Activated CD4-positive, alpha-beta T cell treated with anti-CD3 and anti-CD28 coated beads, Interleukin-10, Interleukin-2, amounts not matched to agents 100 ng/mL and 50 ng/mL, durations not matched to agents 16 hours and 8 hours (primary cell): ENCODE results near the gene KIAA2012.

Experiments used
- DNase-seq: peaks from one replicate; pipeline ENCODE4 v3.0.0-alpha.2; 2020

The KIAA2012 gene

GRCh38 chr2:202044777-202045176 lies 28.3 kb upstream of the KIAA2012 start:
- DNase-seq: no peak

GRCh38 chr2:202046572-202046971 lies 26.5 kb upstream of the KIAA2012 start:
- DNase-seq: no peak

- DNase-seq: no peak
These were observed 23.8 kb upstream of the KIAA2012 start for GRCh38 chr2:202049092-202049728.

GRCh38 chr2:202049840-202050239 lies 23.2 kb upstream of the KIAA2012 start:
- DNase-seq: no peak

GRCh38 chr2:202050652-202051051 lies 22.4 kb upstream of the KIAA2012 start:
- no peak for DNase-seq

- no peak for DNase-seq
These were observed 21.4 kb upstream of the KIAA2012 start for GRCh38 chr2:202051499-202052161.

GRCh38 chr2:202052235-202052634 lies 20.8 kb upstream of the KIAA2012 start:
- no peak for DNase-seq

- DNase-seq: no peak
These were observed 18.4 kb upstream of the KIAA2012 start for GRCh38 chr2:202054679-202055078.

GRCh38 chr2:202056611-202057010 lies 16.4 kb upstream of the KIAA2012 start:
- no peak for DNase-seq

GRCh38 chr2:202060218-202060617 lies 12.8 kb upstream of the KIAA2012 start:
- DNase-seq: no peak

- DNase-seq: no peak
These were observed 11.4 kb upstream of the KIAA2012 start for GRCh38 chr2:202061695-202062094.

GRCh38 chr2:202064171-202064880 lies 8.7 kb upstream of the KIAA2012 start:
- DNase-seq: no peak

- DNase-seq: no peak
These were observed 8.2 kb upstream of the KIAA2012 start for GRCh38 chr2:202064881-202065230.

- DNase-seq: no peak
These were observed 7.2 kb upstream of the KIAA2012 start for GRCh38 chr2:202065876-202066275.

GRCh38 chr2:202066875-202067274 lies 6.2 kb upstream of the KIAA2012 start:
- DNase-seq: no peak

GRCh38 chr2:202067589-202067988 lies 5.5 kb upstream of the KIAA2012 start:
- no peak for DNase-seq

- no peak for DNase-seq
These were observed 3.6 kb upstream of the KIAA2012 start for GRCh38 chr2:202069170-202070067.

GRCh38 chr2:202071107-202071506 lies 1.9 kb upstream of the KIAA2012 start:
- no peak for DNase-seq

GRCh38 chr2:202072226-202072625 lies 829 bp upstream of the KIAA2012 start:
- no peak for DNase-seq

GRCh38 chr2:202074324-202074723 lies 1.3 kb downstream of the KIAA2012 start:
- no peak for DNase-seq

- no peak for DNase-seq
These were observed 6.3 kb downstream of the KIAA2012 start for GRCh38 chr2:202079310-202079709.

GRCh38 chr2:202084265-202084664 lies 11.2 kb downstream of the KIAA2012 start:
- no peak for DNase-seq

GRCh38 chr2:202088777-202089176 lies 15.7 kb downstream of the KIAA2012 start:
- DNase-seq: no peak
